ENCODE data around the gene PIH1D1.

The PIH1D1 gene

GRCh38 chr19:49459388-49459787, 7.8 kb upstream of the PIH1D1 start:
- H3K9ac ChIP-seq (ENCODE audit: insufficient read length, low read depth) = no peak overlapping the region
- DNase-seq (ENCODE audit: low read depth, low spot score) = no peak
- H3K9me3 ChIP-seq (ENCODE audit: insufficient read depth, low read length) = no peaks in the 10 kb centered on the region
- H3K27me3 ChIP-seq (ENCODE audit: insufficient read depth, insufficient read length) = no peaks in the 10 kb centered on the region
- TF ChIP-seq ZNF274 (IDR thresholded peaks at IDR 0.05; ENCODE audit: low read depth, low read length) (no peak), SUZ12 (IDR thresholded peaks at IDR 0.05; ENCODE audit: extremely low read depth, insufficient read depth, insufficient read length) (no peak), YY1 (IDR thresholded peaks at IDR 0.05; ENCODE audit: insufficient read depth, insufficient read length) (no peak)
- no peaks in the 10 kb centered on the region for H3K4me1 ChIP-seq (ENCODE audit: insufficient read depth, insufficient read length)
- H3K36me3 ChIP-seq (ENCODE audit: insufficient read depth, insufficient read length, low read length) = peaks cover 48% of the 10 kb centered on the region
- no peak overlapping the region for H3K4me3 ChIP-seq (ENCODE audit: insufficient read length, low read depth)

DNA sequence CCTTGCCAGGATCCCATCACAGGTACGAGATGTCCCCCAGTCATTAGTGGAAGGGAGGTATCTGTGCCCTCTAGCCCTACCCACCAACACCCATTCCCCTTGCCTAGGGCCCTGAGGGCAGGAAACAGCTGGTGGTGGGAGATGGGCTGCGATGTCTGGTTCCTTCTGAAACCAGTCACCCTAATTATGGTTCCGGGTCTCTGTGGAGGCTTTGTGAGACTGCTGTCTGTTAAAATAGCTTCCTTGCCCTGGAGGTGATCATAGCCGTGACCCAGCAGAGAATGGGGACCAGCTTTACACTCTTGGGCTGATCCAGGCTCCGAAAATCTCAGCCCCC, 6.9 kb upstream of the PIH1D1 start:
- Histone ChIP-seq H3K36me3 (ENCODE audit: insufficient read depth, insufficient read length, low read length) (peaks cover 44% of the 10 kb centered on the region), H3K9ac (ENCODE audit: insufficient read length, low read depth) (no peak overlapping the region), H3K27me3 (ENCODE audit: insufficient read depth, insufficient read length) (no peaks in the 10 kb centered on the region), H3K4me1 (ENCODE audit: insufficient read depth, insufficient read length) (no peaks in the 10 kb centered on the region), H3K9me3 (ENCODE audit: insufficient read depth, low read length) (no peaks in the 10 kb centered on the region), H3K4me3 (ENCODE audit: insufficient read length, low read depth) (no peak overlapping the region)
- DNase-seq (ENCODE audit: low read depth, low spot score) = no peak
- TF ChIP-seq SUZ12 (IDR thresholded peaks at IDR 0.05; ENCODE audit: extremely low read depth, insufficient read depth, insufficient read length) (no peak), ZNF274 (IDR thresholded peaks at IDR 0.05; ENCODE audit: low read depth, low read length) (no peak)

- Histone ChIP-seq H3K9me3 (ENCODE audit: insufficient read depth, low read length) (no peaks in the 10 kb centered on the region), H3K27me3 (ENCODE audit: insufficient read depth, insufficient read length) (no peaks in the 10 kb centered on the region), H3K36me3 (ENCODE audit: insufficient read depth, insufficient read length, low read length) (peaks cover 42% of the 10 kb centered on the region), H3K9ac (ENCODE audit: insufficient read length, low read depth) (no peak overlapping the region), H3K4me1 (ENCODE audit: insufficient read depth, insufficient read length) (no peaks in the 10 kb centered on the region), H3K4me3 (ENCODE audit: insufficient read length, low read depth) (no peak overlapping the region)
- TF ChIP-seq SUZ12 (IDR thresholded peaks at IDR 0.05; ENCODE audit: extremely low read depth, insufficient read depth, insufficient read length) (no peak), ZNF274 (IDR thresholded peaks at IDR 0.05; ENCODE audit: low read depth, low read length) (no peak)
- DNase-seq (ENCODE audit: low read depth, low spot score) = no peak
These were observed 4.7 kb upstream of the PIH1D1 start for GRCh38 chr19:49456326-49456725.

DNA sequence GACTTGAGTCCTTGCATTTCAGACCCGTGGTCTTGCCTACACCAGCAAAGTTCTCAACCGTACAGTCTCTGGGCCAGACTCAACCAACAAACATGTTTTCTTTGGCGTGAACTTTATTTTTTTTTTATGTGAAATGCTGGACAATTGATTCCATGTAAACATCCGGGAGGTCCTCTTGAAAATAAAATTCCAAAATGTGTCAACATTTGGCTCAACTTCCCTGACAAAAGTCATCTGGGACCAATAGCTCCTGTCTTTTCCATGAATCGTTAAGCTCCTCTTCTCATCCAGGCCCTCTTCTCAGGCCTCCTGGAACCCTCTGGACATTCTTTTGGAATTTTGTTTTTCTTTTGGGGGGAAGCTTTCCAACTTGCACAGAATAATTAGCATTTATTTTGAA, 4.2 kb upstream of the PIH1D1 start:
- no peak for DNase-seq (ENCODE audit: low read depth, low spot score)
- Histone ChIP-seq H3K4me1 (ENCODE audit: insufficient read depth, insufficient read length) (no peaks in the 10 kb centered on the region), H3K27me3 (ENCODE audit: insufficient read depth, insufficient read length) (no peaks in the 10 kb centered on the region), H3K9me3 (ENCODE audit: insufficient read depth, low read length) (no peaks in the 10 kb centered on the region), H3K4me3 (ENCODE audit: insufficient read length, low read depth) (no peak overlapping the region), H3K36me3 (ENCODE audit: insufficient read depth, insufficient read length, low read length) (peaks cover 40% of the 10 kb centered on the region), H3K9ac (ENCODE audit: insufficient read length, low read depth) (no peak overlapping the region)
- no peak for TF ChIP-seq ZNF274 (IDR thresholded peaks at IDR 0.05; ENCODE audit: low read depth, low read length)
- no peak for TF ChIP-seq YY1 (IDR thresholded peaks at IDR 0.05; ENCODE audit: insufficient read depth, insufficient read length)
- no peak for TF ChIP-seq SUZ12 (IDR thresholded peaks at IDR 0.05; ENCODE audit: extremely low read depth, insufficient read depth, insufficient read length)

DNA sequence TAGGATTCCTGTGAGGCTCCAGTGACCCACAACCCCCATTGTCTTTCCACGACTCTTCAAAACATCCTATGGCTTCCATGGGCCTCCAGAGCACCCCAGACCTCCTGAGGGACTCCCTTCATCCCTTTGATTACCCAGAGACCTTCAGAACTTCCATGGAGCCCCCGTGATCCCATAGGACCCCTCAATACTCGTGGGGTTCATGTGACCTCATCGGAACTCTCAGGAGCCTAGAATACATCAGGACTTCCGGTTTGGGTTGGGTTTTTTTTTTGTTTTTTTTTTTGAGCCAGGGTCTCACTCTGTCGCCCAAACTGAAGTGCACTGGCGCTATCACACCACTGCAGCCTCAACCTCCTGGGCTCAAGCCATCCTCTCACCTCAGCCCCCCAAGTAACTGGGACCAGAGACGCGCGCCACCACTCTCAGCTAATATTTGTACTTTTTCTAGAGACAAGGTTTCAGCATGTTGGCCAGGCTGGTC, 2.2 kb upstream of the PIH1D1 start:
- no peak for DNase-seq (ENCODE audit: low read depth, low spot score)
- H3K9ac ChIP-seq (ENCODE audit: insufficient read length, low read depth) = peak overlapping the region; percentile 97
- H3K36me3 ChIP-seq (ENCODE audit: insufficient read depth, insufficient read length, low read length) = peaks cover 45% of the 10 kb centered on the region
- peak overlapping the region; percentile 85 for H3K4me3 ChIP-seq (ENCODE audit: insufficient read length, low read depth)
- H3K27me3 ChIP-seq (ENCODE audit: insufficient read depth, insufficient read length) = no peaks in the 10 kb centered on the region
- no peak for TF ChIP-seq YY1 (IDR thresholded peaks at IDR 0.05; ENCODE audit: insufficient read depth, insufficient read length)
- no peak for TF ChIP-seq SUZ12 (IDR thresholded peaks at IDR 0.05; ENCODE audit: extremely low read depth, insufficient read depth, insufficient read length)
- TF ChIP-seq ZNF274 (IDR thresholded peaks at IDR 0.05; ENCODE audit: low read depth, low read length) = no peak
- H3K4me1 ChIP-seq (ENCODE audit: insufficient read depth, insufficient read length) = peaks cover 2% of the 10 kb centered on the region
- H3K9me3 ChIP-seq (ENCODE audit: insufficient read depth, low read length) = no peaks in the 10 kb centered on the region

DNA sequence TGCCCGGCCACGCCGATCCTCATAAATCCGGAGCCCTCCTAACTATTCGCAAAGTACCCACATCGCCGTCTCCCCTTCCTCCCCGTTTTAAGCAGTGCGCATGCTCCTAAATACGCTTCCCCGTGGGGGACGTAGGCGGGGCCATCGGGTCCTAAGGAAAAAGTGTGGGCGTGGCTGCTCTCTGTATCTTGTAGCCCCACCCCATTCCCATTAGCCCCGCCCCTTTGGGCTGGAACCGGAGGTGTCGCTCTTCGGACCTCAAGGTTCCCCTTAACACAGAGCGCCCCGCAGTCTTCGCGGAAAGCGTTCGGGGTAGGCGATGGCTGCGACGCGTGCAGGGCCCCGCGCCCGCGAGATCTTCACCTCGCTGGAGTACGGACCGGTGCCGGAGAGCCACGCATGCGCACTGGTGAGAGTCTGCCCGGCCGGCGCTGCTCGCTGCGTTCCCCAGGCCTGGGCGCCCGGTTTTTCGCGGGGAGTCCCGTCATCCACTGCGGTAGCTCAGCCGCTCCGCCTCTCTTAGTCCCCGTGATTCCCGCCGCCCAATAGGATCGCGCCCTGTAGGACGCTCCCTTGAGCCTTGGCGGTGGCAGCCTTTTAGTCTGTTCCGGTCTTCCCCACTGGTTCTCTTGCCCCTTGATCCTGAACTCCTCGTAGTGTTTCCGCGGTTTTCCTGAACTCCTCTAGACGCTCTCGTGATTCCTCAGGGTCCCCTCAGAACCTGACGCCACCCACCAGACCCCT, 1.6 kb upstream of the PIH1D1 start, which contains the start of gene ALDH16A1:
Gene ALDH16A1 (plus strand): TSS at position 213 of the 744 bp plus-strand sequence. CDS start 107 bp downstream, at position 320.
- Histone ChIP-seq H3K36me3 (ENCODE audit: insufficient read depth, insufficient read length, low read length) (peaks cover 46% of the 10 kb centered on the region), H3K9ac (ENCODE audit: insufficient read length, low read depth) (peak within 1 kb of the TSS; percentile 97), H3K9me3 (ENCODE audit: insufficient read depth, low read length) (no peaks in the 10 kb centered on the region), H3K27me3 (ENCODE audit: insufficient read depth, insufficient read length) (no peaks in the 10 kb centered on the region), H3K4me3 (ENCODE audit: insufficient read length, low read depth) (peak within 1 kb of the TSS; percentile 85), H3K4me1 (ENCODE audit: insufficient read depth, insufficient read length) (peaks cover 5% of the 10 kb centered on the region)
- peak; percentile 93 for DNase-seq (ENCODE audit: low read depth, low spot score)
- TF ChIP-seq SUZ12 (IDR thresholded peaks at IDR 0.05; ENCODE audit: extremely low read depth, insufficient read depth, insufficient read length) (no peak), ZNF274 (IDR thresholded peaks at IDR 0.05; ENCODE audit: low read depth, low read length) (no peak), YY1 (IDR thresholded peaks at IDR 0.05; ENCODE audit: insufficient read depth, insufficient read length) (no peak)

DNA sequence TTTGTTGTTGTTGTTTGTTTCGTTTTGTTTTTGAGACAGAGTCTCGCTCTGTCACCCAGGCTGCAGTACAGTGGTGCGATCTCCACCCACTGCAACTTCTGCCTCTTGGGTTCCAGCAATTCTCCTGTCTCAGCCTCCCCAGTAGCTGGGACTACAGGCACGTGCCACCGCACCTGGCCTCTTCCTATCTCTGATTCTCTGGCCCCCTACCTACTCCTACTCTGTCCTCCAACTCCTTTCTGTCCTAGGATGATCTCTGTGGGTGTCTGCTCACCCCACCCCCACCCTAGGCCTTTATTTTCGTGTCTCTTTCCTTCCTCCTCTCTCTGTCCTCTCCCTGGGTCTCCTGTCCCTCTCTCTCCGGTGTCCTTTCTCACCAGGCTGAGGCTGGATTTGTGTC, 1.2 kb downstream of the PIH1D1 start:
- Histone ChIP-seq H3K27me3 (ENCODE audit: insufficient read depth, insufficient read length) (no peaks in the 10 kb centered on the region), H3K9ac (ENCODE audit: insufficient read length, low read depth) (peak overlapping the region; percentile 63), H3K4me1 (ENCODE audit: insufficient read depth, insufficient read length) (peaks cover 6% of the 10 kb centered on the region), H3K9me3 (ENCODE audit: insufficient read depth, low read length) (no peaks in the 10 kb centered on the region), H3K4me3 (ENCODE audit: insufficient read length, low read depth) (no peak overlapping the region), H3K36me3 (ENCODE audit: insufficient read depth, insufficient read length, low read length) (peaks cover 53% of the 10 kb centered on the region)
- no peak for DNase-seq (ENCODE audit: low read depth, low spot score)
- TF ChIP-seq ZNF274 (IDR thresholded peaks at IDR 0.05; ENCODE audit: low read depth, low read length) (no peak), SUZ12 (IDR thresholded peaks at IDR 0.05; ENCODE audit: extremely low read depth, insufficient read depth, insufficient read length) (no peak), YY1 (IDR thresholded peaks at IDR 0.05; ENCODE audit: insufficient read depth, insufficient read length) (no peak)

Measured in NT2/D1 (cell line).